Uterus (tissue), 4 donors: ENCODE data around the gene CBARP. TPM values are rescaled to one million over a fixed set of nuclear protein-coding genes. Genes with fewer than 3 reads are reported as not detected.

Experiments used
- DNase-seq, 2 donors: peaks; one replicate each; pipeline ENCODE4 v3.0.0-alpha.2; 2019 to 2020
- H3K27ac ChIP-seq, 2 donors: fragments of 200-600 bp; sonication (generic); 1 replicate in 1 of 2; 2 replicates in 1 of 2; pipeline ENCODE4 v1.5.1; 2016 to 2018
- H3K27me3 ChIP-seq, 2 donors: fragments of 200-600 bp; sonication (generic); one replicate each; pipeline ENCODE4 v1.5.1; 2018 to 2019; ENCODE audit warnings: control low read depth in 1 of 2
- H3K36me3 ChIP-seq, 2 donors: fragments of 200-600 bp; sonication (generic); one replicate each; pipeline ENCODE4 v1.5.1; 2019; ENCODE audit warnings: control low read depth in 1 of 2
- H3K4me1 ChIP-seq, 2 donors: fragments of 200-600 bp; sonication (generic); one replicate each; pipeline ENCODE4 v1.5.1; 2018 to 2019; ENCODE audit warnings: control low read depth in 1 of 2
- H3K4me3 ChIP-seq, 2 donors: fragments of 200-600 bp; sonication (generic); 1 replicate in 1 of 2; 2 replicates in 1 of 2; pipeline ENCODE4 v1.5.1; 2018 to 2019; ENCODE audit warnings: mild to moderate bottlenecking in 1 of 2
- H3K9me3 ChIP-seq, 2 donors: fragments of 200-600 bp; sonication (generic); one replicate each; pipeline ENCODE4 v1.5.1; 2019; ENCODE audit warnings: control low read depth in 1 of 2
- POLR2A ChIP-seq, 2 donors: fragments of 450-650 bp; IDR thresholded peaks; one replicate each; pipeline ENCODE4 v1.6.1; 2016; ENCODE audit warnings: antibody characterized with exemption in 2 of 2, mild to moderate bottlenecking in 1 of 2, moderate library complexity in 1 of 2
- intact Hi-C: fragments of 100-400 bp; cut with DNase I; formaldehyde crosslinking; loops from one replicate; pipeline ENCODE4 v1.15.1; 2023; ENCODE audit warnings: low total_unique reads
- total RNA-seq, 4 donors: library from RNA; depleted of rRNA in 3 of 4; stranded (reverse); fragments of >200 nt in 3 of 4; gene quantifications; one replicate each; pipeline versions ENCODE4 v1.1.0 to v1.2.4, GENCODE V29; 2014 to 2023
- TF ChIP-seq, protein P1 (sequence below), 4 experiments: fragments of 200-600 bp in 2 of 4; fragments of 450-650 bp in 2 of 4; sonication (generic) in 2 of 4; IDR thresholded peaks; one replicate each; pipeline ENCODE4 v1.5.1; 2016 to 2019; ENCODE audit warnings: antibody characterized with exemption in 4 of 4, mild to moderate bottlenecking in 2 of 4, moderate library complexity in 1 of 4
- donor health status: DM: yes; HTN: yes; CAD: no.

Gene CBARP
- total RNA-seq, 4 donors from 2014 or later: 0.26 to 1.5 (median 1.0) TPM; not detected in 1

DNA sequence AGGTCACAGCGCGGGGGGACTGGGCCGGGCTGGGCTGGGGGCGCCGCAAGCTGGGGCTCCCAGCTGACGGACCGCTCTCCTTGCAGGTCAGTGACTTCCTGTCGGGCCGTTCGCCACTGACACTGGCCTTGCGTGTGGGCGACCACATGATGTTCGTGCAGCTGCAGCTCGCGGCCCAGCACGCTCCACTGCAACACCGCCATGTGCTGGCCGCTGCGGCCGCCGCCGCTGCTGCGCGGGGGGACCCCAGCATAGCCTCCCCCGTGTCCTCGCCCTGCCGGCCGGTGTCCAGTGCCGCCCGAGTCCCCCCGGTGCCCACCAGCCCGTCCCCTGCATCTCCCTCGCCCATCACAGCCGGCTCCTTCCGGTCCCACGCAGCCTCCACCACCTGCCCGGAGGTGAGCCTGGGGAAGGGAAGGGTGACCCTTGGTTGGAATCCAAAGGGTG is 16.3 kb upstream of the CBARP start:
- intact Hi-C loops: no loop called here
- H3K36me3 ChIP-seq: no peaks in the 10 kb centered on the region
- H3K27me3 ChIP-seq: no peaks in the 10 kb centered on the region
- peak overlapping the region; percentile 96 to 98 for H3K27ac ChIP-seq
- H3K9me3 ChIP-seq: no peaks in the 10 kb centered on the region
- DNase-seq: peak; percentile 67 to 69
- TF ChIP-seq POLR2A (IDR thresholded peaks at IDR 0.05): no peak
- TF ChIP-seq, protein P1, sequence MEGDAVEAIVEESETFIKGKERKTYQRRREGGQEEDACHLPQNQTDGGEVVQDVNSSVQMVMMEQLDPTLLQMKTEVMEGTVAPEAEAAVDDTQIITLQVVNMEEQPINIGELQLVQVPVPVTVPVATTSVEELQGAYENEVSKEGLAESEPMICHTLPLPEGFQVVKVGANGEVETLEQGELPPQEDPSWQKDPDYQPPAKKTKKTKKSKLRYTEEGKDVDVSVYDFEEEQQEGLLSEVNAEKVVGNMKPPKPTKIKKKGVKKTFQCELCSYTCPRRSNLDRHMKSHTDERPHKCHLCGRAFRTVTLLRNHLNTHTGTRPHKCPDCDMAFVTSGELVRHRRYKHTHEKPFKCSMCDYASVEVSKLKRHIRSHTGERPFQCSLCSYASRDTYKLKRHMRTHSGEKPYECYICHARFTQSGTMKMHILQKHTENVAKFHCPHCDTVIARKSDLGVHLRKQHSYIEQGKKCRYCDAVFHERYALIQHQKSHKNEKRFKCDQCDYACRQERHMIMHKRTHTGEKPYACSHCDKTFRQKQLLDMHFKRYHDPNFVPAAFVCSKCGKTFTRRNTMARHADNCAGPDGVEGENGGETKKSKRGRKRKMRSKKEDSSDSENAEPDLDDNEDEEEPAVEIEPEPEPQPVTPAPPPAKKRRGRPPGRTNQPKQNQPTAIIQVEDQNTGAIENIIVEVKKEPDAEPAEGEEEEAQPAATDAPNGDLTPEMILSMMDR (IDR thresholded peaks at IDR 0.05): no peak
- peak overlapping the region; percentile 21 to 70 for H3K4me3 ChIP-seq
- H3K4me1 ChIP-seq: peaks cover 0 to 40% of the 10 kb centered on the region in 2 donors

DNA sequence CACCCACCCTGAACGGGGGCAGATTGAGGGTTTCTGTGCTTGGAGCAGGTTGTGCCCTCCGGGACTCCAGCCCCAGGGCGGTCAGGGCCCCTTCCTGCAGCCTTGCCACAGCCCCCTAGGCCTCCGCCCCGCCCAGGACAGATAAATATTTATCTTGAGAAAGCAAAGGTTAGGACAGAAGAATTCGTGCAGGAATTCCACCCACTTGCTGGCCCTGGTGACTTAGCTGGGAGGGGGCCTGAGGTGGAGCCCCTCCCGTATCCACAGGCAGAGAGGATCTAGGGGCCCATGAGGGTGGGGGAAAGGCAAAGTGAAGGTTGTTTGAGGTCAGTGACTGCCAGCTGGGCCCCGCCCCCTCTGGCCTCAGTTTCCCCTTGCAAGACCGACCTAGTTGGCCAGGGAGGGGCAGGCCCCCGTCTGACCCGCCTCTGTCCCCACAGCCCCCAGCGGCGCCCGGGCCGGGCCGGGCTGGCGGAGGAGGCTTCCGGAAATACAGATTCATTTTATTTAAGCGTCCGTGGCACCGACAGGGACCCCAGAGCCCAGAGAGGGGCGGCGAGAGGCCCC is 15.8 kb upstream of the CBARP start:
- no peak for DNase-seq
- Histone ChIP-seq H3K4me3 (peak overlapping the region; percentile 21 to 70), H3K36me3 (no peaks in the 10 kb centered on the region), H3K27me3 (no peaks in the 10 kb centered on the region), H3K4me1 (peaks cover 0 to 35% of the 10 kb centered on the region in 2 donors), H3K9me3 (no peaks in the 10 kb centered on the region), H3K27ac (peak overlapping the region; percentile 96 to 98)
- intact Hi-C loops: no loop called here
- TF ChIP-seq POLR2A (IDR thresholded peaks at IDR 0.05): no peak

DNA sequence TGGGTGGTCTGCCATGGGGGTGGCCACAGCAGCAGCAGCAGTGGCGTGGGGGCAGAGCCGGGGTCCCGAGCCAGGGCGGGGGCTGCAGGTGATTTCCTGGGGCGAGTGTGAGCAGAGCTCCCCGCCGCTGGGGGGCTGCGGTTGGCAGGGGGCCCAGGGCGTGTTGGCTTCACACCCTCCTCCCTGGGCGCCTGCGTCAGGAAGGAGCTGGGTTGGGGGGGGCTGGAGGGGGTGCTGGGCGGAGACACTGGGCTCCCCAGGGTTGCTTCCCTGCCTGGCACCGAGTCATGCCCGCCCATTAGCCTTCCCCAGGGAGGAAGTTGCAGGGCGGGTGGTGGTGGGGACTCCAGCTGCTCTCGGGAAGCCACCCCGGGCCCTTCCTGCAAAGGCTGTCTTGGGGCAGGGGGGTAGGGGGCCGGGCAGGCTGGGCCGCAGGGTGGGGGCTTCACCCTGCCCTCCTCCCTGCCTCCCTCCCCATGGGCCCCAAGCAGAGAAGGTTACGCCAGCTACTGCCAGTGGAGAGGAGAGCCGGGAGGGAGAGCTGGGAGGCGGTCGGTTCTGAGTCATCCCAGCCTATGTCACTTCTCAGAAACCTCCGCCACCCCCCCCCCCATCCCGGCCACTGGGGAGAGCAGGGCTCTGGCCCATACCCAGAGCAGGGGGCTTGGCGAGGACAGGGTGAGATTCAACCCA is 15.2 kb upstream of the CBARP start:
- Histone ChIP-seq H3K36me3 (no peaks in the 10 kb centered on the region), H3K27me3 (no peaks in the 10 kb centered on the region), H3K27ac (peak overlapping the region; percentile 96 to 98), H3K9me3 (no peaks in the 10 kb centered on the region), H3K4me1 (peaks cover 0 to 30% of the 10 kb centered on the region in 2 donors), H3K4me3 (peak overlapping the region; percentile 70 to 86)
- intact Hi-C loops: no loop called here
- peak; percentile 95 to 96 for DNase-seq
- TF ChIP-seq, protein P1 (IDR thresholded peaks at IDR 0.05): peak in 2 of 4 experiments; percentile 24 to 30
- peak in 1 of 2 donors; percentile 17 for TF ChIP-seq POLR2A (IDR thresholded peaks at IDR 0.05)

DNA sequence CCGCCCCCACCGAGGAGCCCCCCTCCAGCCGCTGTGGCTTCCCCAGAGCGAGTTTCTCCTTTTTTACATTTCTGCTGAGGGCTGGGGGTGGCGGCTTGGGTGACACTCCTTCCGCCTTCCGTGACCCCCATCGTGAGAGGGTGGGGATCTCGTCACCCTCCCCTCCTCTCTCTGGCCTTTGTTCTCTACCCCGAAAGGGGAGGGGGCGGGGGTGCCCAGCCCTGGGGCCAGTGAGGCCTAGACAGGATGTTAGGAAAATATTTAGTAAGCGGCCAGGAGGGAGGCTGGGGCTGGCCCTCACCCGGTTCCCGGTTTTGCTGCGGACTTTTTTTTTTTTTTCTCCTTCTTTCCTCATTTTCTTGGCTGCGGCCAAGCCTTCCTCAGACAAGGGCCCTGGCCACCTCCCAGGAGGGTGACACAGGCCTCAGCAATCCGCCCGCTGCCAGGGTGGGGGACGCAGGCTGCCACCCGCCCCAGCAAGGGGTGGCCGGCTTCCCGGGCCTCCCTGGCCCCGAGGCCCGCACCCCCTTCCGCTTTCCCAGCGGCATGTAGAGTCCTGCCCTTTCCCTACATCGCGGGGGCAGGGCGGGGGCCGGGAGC is 14.5 kb upstream of the CBARP start:
- peak in 1 of 2 donors; percentile 95 for DNase-seq
- Histone ChIP-seq H3K4me1 (peaks cover 0 to 29% of the 10 kb centered on the region in 2 donors), H3K27ac (peak overlapping the region; percentile 96 to 98), H3K36me3 (no peaks in the 10 kb centered on the region), H3K27me3 (no peaks in the 10 kb centered on the region), H3K4me3 (peak overlapping the region; percentile 70 to 86), H3K9me3 (no peaks in the 10 kb centered on the region)
- TF ChIP-seq POLR2A (IDR thresholded peaks at IDR 0.05): no peak
- TF ChIP-seq, protein P1 (IDR thresholded peaks at IDR 0.05): no peak
- intact Hi-C loops: no loop called here

DNA sequence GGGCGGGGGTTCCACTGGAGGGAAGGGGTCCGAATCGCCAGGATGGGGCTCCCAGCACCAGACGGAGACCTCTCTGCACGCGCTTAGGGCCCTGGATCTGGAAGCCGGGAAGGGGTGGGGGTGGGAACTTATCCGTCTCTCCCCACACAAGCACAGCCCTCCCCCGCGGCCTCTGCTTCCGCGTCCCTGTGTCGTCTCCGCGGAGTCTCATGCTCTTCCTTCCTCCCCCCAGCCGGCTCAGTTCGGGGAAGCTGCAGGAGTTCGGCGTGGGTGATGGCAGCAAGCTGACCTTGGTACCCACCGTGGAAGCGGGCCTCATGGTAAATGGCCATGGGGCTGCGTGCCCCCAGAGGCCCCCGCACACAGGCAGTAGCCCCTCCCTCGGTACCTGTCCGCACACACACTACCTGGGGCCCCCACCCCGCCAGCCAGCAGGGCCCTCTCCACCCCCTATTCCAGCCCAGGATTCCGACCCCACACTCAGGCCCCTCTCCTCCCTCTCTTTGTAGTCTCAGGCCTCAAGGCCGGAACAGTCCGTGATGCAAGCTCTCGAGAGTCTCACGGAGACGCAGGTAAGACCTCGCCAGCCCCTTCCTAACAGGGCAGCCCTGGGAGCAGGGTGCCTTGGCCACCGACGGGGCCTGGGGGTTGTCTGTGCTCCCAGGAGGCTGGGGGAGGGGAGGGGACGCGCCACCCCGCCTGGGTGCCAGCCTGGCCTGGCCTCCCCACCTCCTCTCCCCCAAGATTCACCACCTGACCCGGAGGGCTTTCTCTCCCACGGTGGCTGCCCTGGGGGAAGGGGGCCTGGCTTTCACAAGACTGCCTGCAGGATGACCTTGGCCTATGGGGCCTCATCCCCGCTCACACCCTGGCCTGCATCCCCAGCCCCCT is 13.8 kb upstream of the CBARP start:
- Histone ChIP-seq H3K27me3 (no peaks in the 10 kb centered on the region), H3K9me3 (no peaks in the 10 kb centered on the region), H3K4me3 (peak overlapping the region; percentile 70 to 86), H3K36me3 (no peaks in the 10 kb centered on the region), H3K4me1 (peaks cover 0 to 24% of the 10 kb centered on the region in 2 donors), H3K27ac (peak overlapping the region; percentile 96 to 98)
- intact Hi-C loops: no loop called here
- peak; percentile 67 to 78 for DNase-seq
- no peak for TF ChIP-seq POLR2A (IDR thresholded peaks at IDR 0.05)
- TF ChIP-seq, protein P1 (IDR thresholded peaks at IDR 0.05): no peak
